Measurements from ENCODE around the gene SHOX.

SHOX gene

DNA sequence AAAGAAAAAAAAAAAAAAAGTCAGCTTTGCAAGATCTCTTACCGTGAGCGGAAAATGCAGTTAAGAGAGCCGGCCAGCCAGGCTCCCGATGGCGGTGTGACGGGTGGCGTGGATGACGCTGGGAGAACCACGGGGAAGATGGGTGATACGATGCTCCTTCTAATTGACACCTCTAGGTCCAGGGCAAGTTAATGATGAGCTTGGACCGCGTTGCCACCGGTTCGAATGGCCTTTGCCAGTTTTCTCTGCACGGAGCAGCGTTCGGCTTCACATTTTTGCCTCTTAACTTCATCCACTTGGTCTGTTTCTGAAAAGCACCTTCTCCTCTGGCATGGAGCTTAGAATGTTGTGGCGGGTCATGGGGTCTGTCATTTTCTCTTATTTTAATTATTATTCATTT lies 33.2 kb downstream of the SHOX start:
- no peak for ATAC-seq
- Mint-ChIP-seq H3K4me3 (no peak overlapping the region), H3K27ac (no peak overlapping the region), H3K27me3 (no peaks in the 10 kb centered on the region), H3K4me1 (no peaks in the 10 kb centered on the region), H3K9me3 (peaks cover 3% of the 10 kb centered on the region), H3K36me3 (no peaks in the 10 kb centered on the region)

DNA sequence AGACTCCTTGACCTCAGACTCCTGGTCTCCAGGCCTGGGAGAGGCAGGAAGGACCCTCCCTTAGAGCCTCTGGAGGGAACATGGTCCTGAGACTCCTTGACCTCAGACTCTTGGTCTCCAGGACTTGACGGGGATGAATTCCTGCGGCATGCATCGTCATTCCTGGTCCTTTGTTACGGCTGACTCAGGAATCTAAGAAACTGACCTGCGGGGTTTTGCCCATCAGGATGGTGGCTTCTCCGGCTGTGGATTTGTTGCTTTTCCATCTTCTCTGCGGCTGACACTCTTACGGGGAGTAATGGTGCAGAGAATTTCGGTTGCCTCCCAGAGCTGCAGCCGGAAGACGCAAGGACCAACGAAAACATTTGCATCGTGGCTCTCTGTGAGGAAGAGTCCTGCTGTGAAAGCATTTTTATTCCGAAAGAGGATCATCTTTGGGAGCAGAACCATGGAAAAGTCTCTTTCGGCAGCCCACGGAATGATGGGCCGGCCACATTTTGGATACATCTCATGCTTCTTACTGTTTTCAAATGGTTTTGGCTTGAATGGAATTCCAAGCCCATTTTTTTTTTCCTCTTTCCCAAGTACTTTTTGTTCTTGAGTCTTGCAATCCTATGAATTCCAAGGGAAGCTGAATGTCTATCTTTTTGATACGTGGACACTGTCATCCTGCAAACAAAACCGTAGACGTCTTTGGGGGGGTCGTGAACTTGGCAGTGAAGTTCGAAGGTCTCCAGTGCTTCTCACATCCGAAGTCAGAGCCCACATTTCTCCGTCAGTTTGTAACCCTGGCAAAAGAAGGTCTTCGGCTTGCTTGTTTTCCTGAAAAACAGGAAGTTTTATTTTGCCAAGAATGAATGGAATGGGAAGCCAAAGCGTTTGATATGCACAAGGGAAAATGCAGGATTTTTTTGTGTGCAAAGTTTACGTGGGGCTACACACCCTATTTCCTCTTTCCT lies 36.5 kb downstream of the SHOX start:
- peaks cover 3% of the 10 kb centered on the region for H3K9me3 Mint-ChIP-seq
- H3K27me3 Mint-ChIP-seq: peaks cover 10% of the 10 kb centered on the region
- H3K27ac Mint-ChIP-seq: no peak overlapping the region
- H3K36me3 Mint-ChIP-seq: no peaks in the 10 kb centered on the region
- H3K4me3 Mint-ChIP-seq: no peak overlapping the region
- ATAC-seq: no peak
- H3K4me1 Mint-ChIP-seq: no peaks in the 10 kb centered on the region

DNA sequence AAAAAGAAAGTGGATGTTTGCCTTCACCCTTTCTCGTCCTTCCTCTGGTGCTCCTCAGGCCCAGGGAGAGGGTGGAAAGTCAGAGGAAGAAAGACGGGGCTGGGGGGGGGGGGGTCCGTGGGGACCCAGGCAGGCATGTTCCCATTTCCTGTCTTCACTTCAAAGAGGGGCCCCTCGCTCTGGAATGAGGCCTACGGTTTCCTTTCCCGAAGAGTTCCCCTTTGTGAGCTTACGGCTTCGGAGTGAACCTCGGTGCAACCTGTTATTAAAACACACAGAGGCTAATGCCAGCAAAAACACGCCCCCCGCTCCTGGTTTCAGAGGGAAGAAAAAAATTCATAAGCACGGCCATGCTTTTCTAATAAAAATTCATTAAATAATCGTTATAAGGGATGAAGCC lies 40.1 kb downstream of the SHOX start:
- no peak for ATAC-seq
- Mint-ChIP-seq H3K4me1 (no peaks in the 10 kb centered on the region), H3K27me3 (peaks cover 12% of the 10 kb centered on the region), H3K9me3 (peaks cover 8% of the 10 kb centered on the region), H3K27ac (no peak overlapping the region), H3K36me3 (no peaks in the 10 kb centered on the region), H3K4me3 (no peak overlapping the region)

DNA sequence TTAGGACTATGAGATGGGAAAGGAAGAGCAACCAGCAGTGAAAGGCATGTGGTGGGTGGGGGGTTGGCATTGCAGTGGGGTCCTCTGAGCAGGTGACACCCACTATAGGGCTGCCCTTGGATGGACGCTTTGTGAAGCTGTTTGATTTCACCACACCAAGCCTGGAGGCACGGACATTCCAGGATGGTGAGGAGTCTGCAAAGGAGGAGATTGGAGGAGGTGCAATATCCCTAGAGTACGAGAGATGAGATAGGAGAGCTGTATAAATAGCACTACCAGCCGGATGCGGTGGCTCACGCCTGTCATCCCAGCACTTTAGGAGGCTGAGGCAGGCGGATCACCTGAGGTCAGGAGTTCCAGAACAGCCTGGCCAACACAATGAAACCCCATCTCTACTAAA lies 42.3 kb downstream of the SHOX start:
- H3K27ac Mint-ChIP-seq: no peak overlapping the region
- H3K4me3 Mint-ChIP-seq: no peak overlapping the region
- H3K36me3 Mint-ChIP-seq: no peaks in the 10 kb centered on the region
- no peaks in the 10 kb centered on the region for H3K4me1 Mint-ChIP-seq
- H3K27me3 Mint-ChIP-seq: peaks cover 12% of the 10 kb centered on the region
- ATAC-seq: no peak
- H3K9me3 Mint-ChIP-seq: peaks cover 8% of the 10 kb centered on the region

DNA sequence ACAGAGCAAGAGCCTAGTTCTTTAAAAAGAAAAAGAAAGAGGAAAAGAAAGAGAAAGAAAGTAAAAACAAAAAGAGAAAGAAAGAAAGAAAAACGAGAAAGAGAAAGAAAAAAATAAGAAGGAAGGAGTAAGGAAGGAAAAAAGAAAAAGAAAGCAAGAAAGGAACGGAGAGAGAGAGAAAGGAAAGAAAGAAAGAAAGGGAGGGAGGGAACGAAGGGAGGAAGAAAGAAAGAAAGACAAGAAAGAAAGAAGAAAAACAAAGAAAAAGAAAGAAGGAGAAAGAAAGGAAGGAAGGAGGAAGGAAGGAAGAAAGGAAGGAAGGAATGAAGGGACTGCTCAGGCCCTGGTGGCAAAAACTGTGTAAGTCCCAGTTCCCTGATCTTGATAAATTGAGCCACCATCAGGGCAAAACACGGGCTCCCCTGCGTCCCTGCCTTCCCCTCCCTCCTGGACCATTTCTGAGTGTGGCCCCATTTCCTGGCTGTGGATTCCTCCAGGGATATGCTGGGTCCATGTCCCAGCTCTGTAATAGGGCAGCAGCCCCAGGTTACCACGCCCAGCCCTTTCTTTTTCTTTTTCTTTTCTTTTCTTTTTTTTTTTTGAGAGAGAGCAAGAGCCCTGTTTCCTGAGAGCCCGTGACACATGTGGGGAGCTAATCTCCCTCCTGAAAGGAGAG lies 44.8 kb downstream of the SHOX start:
- Mint-ChIP-seq H3K4me3 (no peak overlapping the region), H3K27ac (no peak overlapping the region), H3K36me3 (no peaks in the 10 kb centered on the region), H3K9me3 (peaks cover 11% of the 10 kb centered on the region), H3K27me3 (peaks cover 12% of the 10 kb centered on the region), H3K4me1 (no peaks in the 10 kb centered on the region)
- ATAC-seq: no peak

DNA sequence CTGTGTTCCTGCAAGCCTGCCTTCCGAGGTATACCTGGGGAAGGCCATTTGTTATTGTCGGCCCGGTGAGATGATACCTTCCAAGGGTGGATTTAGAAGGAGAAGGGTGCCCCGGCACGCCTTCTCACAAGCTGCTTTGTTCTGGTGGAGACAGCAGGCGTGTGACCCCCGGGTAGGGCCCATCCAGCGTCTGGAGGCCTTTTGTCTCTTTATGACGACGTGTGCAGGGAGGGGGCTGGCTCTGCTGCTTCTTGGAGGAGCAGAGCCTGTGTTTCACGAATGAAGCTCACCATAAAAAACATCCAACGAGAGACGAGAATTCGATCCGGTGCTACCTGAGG lies 45.3 kb downstream of the SHOX start:
- H3K27ac Mint-ChIP-seq: no peak overlapping the region
- H3K4me3 Mint-ChIP-seq: no peak overlapping the region
- H3K9me3 Mint-ChIP-seq: peaks cover 11% of the 10 kb centered on the region
- no peaks in the 10 kb centered on the region for H3K36me3 Mint-ChIP-seq
- H3K27me3 Mint-ChIP-seq: peaks cover 12% of the 10 kb centered on the region
- ATAC-seq: no peak
- no peaks in the 10 kb centered on the region for H3K4me1 Mint-ChIP-seq

DNA sequence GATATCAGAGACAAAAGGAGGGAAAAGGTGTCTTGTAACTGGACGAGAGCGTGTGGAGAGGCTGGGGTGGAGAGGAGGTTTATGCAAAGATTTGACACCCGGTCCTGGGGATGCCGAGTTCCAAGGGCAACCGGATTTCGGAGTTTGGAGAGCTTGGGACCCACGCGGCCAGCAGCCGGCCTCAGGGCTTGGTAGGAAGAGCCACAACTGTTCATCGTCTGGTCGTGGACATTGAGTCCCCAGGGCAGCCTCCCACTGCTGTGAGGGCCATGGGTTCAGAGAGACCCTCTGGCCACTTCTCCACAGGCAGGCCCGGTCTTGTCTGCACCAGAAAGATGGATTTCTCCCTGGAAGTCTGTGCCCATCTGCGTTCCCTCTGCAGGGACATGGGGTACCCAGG lies 46.8 kb downstream of the SHOX start:
- H3K36me3 Mint-ChIP-seq: no peaks in the 10 kb centered on the region
- ATAC-seq: no peak
- peaks cover 22% of the 10 kb centered on the region for H3K9me3 Mint-ChIP-seq
- no peaks in the 10 kb centered on the region for H3K4me1 Mint-ChIP-seq
- no peak overlapping the region for H3K27ac Mint-ChIP-seq
- H3K4me3 Mint-ChIP-seq: no peak overlapping the region
- no peaks in the 10 kb centered on the region for H3K27me3 Mint-ChIP-seq

DNA sequence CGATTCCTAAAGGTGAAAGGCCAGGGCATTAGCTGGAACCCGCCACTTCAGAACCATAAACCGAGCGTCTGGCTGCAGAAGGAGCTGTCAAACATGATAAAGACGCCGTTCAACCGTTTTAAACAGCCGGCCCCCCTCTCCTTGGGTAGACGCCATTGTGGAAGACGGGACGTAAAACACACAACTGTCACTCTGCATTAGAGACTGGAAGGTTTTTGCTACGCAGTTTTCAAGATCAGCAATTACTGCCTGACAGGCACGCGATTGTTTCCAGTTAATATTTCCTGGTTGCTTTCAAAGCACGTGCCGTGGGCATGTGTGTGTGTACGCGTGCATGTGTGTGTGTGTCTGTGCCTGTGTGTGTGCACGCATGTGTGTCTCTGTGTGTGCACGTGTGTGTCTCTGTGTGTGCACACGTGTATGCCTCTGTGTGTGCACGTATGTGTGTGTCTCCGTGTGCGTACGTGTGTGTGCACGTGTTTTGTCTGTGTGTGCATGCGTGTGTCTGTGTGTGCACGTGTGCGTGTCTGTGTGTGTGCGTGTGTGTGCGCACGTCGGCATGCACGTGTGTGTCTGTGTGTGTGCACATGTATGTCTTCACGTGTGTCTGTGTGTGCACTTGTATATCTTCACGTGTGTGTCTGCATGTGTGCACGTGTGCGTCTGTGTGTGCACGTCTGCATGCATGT lies 48.8 kb downstream of the SHOX start:
- peaks cover 18% of the 10 kb centered on the region for H3K9me3 Mint-ChIP-seq
- no peak overlapping the region for H3K4me3 Mint-ChIP-seq
- H3K36me3 Mint-ChIP-seq: no peaks in the 10 kb centered on the region
- ATAC-seq: no peak
- no peaks in the 10 kb centered on the region for H3K27me3 Mint-ChIP-seq
- no peaks in the 10 kb centered on the region for H3K4me1 Mint-ChIP-seq
- no peak overlapping the region for H3K27ac Mint-ChIP-seq

DNA sequence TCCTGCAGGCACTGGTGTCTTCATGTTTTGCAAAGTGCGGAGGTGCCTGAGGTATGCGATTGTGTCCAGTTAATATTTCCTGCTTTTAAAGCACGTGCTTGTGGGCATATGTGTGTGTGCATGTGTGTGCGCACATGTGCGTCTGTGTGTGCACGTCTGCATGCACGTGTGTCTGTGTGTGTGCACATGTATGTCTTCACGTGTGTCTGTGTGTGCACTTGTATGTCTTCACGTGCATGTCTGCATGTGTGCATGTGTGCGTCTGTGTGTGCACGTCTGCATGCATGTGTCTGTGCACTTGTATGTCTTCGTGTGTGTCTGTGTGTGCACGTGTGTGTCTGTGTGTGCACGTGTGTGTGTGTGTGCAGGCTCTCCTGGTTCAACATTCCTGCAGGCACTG lies 49.5 kb downstream of the SHOX start:
- peaks cover 18% of the 10 kb centered on the region for H3K9me3 Mint-ChIP-seq
- no peaks in the 10 kb centered on the region for H3K36me3 Mint-ChIP-seq
- no peak overlapping the region for H3K4me3 Mint-ChIP-seq
- no peaks in the 10 kb centered on the region for H3K27me3 Mint-ChIP-seq
- ATAC-seq: no peak
- H3K27ac Mint-ChIP-seq: no peak overlapping the region
- no peaks in the 10 kb centered on the region for H3K4me1 Mint-ChIP-seq

DNA sequence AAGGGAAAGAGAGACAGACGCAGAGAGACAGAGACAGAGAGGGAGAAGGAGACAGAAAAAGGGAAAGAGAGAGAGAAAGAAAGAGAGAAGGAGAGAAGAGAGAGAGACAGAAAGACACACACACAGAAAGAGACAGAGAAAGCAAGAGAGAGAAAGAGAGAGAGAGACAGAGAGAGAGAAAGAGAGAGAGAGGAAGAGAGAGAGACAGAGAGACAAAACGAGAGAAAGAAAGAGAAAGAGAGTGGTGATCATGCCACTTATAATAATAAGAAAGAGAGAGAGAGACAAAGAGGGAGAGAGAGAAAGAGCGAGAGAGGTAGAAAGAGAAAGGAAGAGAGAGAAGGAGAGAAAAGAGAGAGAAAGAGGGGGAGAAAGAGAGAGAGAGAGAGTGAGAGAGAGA lies 51.4 kb downstream of the SHOX start:
- Mint-ChIP-seq H3K36me3 (peaks cover 6% of the 10 kb centered on the region), H3K4me3 (no peak overlapping the region), H3K27me3 (no peaks in the 10 kb centered on the region), H3K27ac (no peak overlapping the region), H3K9me3 (peaks cover 21% of the 10 kb centered on the region), H3K4me1 (no peaks in the 10 kb centered on the region)
- ATAC-seq: no peak

DNA sequence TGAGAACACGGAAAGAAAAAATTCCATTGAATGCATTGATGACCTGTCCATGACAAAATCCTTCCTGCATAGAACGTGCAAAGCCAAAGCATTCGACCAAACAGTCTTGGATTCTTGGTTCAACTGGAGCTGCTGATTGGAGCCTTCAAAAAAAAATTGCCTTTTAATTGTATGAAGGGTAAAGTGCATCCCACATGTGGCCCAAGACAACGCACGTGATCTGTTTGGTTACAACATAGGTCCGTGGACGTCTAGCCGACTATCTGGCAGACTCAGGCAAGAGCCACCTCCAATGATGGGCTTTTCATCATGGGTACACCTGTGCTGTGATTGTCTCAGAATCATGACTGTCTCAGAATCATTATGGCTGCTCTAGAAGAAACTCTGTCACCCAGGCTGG lies 52.3 kb downstream of the SHOX start:
- Mint-ChIP-seq H3K9me3 (peaks cover 21% of the 10 kb centered on the region), H3K36me3 (peaks cover 6% of the 10 kb centered on the region), H3K27ac (no peak overlapping the region), H3K4me3 (no peak overlapping the region), H3K27me3 (no peaks in the 10 kb centered on the region), H3K4me1 (no peaks in the 10 kb centered on the region)
- ATAC-seq: no peak

DNA sequence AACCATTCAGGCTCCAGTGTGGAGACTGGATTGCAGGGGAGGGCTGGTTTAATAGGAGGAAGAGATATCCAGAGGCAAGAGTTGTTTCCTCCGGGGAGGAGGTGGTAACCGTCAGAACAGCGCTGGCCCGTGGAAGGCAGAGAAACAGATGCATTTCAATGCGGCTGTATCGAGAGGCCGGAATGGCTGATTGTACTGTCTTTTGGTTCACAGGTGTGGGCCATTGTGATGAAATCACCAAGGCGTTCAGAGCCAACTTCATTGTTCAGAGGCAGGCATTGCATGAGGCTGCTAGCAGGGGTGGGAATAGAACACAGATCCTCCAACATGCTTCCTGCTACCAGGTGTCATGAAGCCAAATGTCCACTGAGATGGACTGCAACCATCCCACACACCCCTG lies 53.0 kb downstream of the SHOX start:
- Mint-ChIP-seq H3K9me3 (peaks cover 21% of the 10 kb centered on the region), H3K4me1 (no peaks in the 10 kb centered on the region), H3K27ac (no peak overlapping the region), H3K4me3 (no peak overlapping the region), H3K27me3 (no peaks in the 10 kb centered on the region), H3K36me3 (peaks cover 6% of the 10 kb centered on the region)
- ATAC-seq: no peak

DNA sequence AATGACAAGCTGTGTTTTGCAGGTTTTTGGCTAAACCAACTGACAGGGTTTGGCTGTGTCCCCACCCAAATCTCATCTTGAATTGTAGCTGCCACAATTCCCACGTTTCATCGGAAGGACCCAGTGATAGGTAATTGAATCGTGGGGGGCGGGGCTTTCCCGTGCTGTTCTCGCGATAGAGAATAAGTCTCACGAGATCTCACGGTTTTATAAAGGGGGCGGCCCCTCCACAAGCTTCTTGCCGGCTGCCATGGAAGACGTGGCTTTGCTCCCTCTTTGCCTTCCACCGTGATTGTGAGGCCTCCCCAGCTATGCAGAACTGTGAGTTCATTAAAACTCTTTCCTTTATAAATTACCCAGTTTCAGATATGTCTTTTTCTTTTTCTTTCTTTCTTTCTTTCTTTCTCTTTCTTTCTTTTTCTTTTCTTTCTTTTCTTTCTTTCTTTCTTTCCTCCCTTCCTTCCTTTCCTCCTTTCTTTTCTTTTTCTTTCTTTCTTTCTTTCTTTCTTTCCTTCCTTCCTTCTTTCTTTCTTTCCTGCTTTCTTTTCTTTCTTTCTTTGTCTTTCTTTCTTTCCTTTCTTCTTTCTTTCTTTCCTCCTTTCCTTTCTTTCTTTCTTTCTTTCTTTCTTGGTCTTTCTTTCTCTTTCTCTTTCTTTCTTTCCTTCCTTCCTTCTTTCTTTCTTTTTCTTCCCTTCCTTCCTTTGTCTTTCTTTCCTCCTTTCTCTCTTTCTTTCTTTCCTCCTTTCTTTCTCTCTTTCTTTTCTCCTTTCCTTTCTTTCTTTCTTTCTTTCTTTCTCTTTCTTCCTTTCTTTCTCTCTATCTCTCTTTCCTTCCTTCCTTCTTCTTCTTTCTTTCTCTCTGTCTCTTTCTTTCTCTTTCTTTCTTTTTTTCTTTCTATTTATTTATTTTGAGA lies 54.8 kb downstream of the SHOX start:
- Mint-ChIP-seq H3K36me3 (peaks cover 6% of the 10 kb centered on the region), H3K27ac (no peak overlapping the region), H3K9me3 (peaks cover 17% of the 10 kb centered on the region), H3K4me3 (no peak overlapping the region), H3K4me1 (no peaks in the 10 kb centered on the region), H3K27me3 (no peaks in the 10 kb centered on the region)
- ATAC-seq: no peak

DNA sequence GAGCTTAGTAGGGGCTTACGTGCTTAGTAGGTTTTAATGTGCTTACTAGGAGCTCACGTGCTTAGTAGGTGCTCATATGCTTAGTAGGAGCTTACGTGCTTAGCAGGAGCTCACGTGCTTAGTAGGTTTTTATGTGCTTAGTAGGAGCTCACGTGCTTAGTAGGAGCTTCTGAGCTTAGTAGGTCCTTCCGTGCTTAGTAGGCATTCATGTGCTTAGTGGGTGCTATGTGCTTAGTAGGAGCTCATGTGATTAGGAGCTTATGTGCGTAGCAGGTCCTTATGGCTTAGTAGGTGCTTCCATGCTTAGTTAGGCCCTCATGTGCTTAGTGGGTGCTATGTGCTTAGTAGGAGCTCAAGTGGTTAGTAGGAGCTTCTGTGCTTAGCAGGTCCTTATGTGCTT lies 59.4 kb downstream of the SHOX start:
- H3K9me3 Mint-ChIP-seq: peaks cover 11% of the 10 kb centered on the region
- H3K4me1 Mint-ChIP-seq: no peaks in the 10 kb centered on the region
- no peak overlapping the region for H3K4me3 Mint-ChIP-seq
- no peak for ATAC-seq
- H3K27me3 Mint-ChIP-seq: no peaks in the 10 kb centered on the region
- peaks cover 6% of the 10 kb centered on the region for H3K36me3 Mint-ChIP-seq
- no peak overlapping the region for H3K27ac Mint-ChIP-seq

DNA sequence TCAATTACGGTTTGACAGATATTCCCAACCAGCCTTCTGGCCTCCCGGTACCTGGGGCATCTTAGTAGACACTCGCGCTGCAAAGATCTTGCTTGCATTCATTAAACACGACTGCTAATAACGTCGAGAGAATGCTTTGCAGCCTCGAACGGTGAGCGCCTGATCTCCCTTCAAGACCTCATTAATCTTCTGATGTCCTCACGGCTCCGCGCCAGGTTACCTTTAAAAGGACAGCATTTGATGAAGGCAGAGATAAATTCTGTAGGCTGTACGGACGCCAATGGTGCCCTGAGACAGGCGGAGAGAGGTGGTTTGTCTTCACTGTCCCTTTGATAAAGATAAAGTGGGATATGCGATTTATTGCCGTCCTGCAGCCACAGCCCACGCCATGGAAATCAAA lies 64.2 kb downstream of the SHOX start:
- Mint-ChIP-seq H3K36me3 (no peaks in the 10 kb centered on the region), H3K9me3 (peaks cover 15% of the 10 kb centered on the region), H3K4me3 (no peak overlapping the region), H3K4me1 (no peaks in the 10 kb centered on the region), H3K27me3 (no peaks in the 10 kb centered on the region), H3K27ac (no peak overlapping the region)
- no peak for ATAC-seq

Data from stimulated activated memory B cell treated with anti-CD40 and anti-IgM and Interleukin-4, amounts not matched to agents 10 μg/mL and 1 μg/mL and 100 μg/mL, for 72 hours (primary cell).